Measurements from ENCODE around the gene ADAP2.

The ADAP2 gene, protein sequence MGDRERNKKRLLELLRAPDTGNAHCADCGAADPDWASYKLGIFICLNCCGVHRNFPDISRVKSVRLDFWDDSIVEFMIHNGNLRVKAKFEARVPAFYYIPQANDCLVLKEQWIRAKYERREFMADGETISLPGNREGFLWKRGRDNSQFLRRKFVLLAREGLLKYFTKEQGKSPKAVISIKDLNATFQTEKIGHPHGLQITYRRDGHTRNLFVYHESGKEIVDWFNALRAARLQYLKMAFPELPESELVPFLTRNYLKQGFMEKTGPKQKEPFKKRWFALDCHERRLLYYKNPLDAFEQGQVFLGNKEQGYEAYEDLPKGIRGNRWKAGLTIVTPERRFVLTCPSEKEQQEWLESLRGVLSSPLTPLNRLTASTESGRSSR

DNA sequence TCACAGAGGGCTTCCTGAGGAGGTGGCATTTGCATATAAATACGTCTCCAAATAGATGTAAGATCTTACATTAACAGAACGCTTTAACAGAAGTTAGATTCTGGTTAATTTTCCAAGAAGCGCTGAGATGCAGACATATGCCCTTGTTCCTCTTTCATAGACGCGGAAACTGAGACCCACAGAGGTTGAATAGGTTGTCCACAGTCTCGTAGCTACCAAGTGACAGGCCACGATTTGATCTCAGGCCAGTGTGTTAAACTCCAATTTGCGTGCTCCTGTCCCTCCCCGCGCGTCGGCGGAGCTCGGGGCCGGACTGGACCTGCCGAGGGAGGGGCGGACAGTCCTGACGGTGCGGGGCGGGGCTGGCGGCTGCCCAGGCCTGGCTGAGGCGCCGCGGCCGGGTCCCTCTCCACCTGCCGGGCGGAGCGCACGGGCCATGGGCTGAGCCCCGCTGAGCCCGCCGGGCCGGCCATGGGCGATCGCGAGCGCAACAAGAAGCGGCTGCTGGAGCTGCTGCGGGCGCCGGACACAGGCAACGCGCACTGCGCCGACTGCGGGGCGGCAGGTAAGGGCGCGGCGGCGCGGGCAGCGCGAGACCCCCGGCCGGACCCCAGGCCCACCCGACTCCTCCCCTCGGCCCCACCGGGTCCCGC, at the start of gene ADAP2:
Gene ADAP2 (plus strand): TSS at position 402 of the 653 bp plus-strand sequence. CDS start 70 bp downstream, at position 472.
- DNase-seq (ENCODE audit: low read depth): no peak
- peak within 1 kb of the TSS; percentile 30 for H3K4me3 ChIP-seq (replicated peaks; ENCODE audit: low read depth, low read length)
- TF ChIP-seq, protein P1, sequence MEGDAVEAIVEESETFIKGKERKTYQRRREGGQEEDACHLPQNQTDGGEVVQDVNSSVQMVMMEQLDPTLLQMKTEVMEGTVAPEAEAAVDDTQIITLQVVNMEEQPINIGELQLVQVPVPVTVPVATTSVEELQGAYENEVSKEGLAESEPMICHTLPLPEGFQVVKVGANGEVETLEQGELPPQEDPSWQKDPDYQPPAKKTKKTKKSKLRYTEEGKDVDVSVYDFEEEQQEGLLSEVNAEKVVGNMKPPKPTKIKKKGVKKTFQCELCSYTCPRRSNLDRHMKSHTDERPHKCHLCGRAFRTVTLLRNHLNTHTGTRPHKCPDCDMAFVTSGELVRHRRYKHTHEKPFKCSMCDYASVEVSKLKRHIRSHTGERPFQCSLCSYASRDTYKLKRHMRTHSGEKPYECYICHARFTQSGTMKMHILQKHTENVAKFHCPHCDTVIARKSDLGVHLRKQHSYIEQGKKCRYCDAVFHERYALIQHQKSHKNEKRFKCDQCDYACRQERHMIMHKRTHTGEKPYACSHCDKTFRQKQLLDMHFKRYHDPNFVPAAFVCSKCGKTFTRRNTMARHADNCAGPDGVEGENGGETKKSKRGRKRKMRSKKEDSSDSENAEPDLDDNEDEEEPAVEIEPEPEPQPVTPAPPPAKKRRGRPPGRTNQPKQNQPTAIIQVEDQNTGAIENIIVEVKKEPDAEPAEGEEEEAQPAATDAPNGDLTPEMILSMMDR (IDR thresholded peaks at IDR 0.05; ENCODE audit: low read length, missing control alignments): no peak

DNA sequence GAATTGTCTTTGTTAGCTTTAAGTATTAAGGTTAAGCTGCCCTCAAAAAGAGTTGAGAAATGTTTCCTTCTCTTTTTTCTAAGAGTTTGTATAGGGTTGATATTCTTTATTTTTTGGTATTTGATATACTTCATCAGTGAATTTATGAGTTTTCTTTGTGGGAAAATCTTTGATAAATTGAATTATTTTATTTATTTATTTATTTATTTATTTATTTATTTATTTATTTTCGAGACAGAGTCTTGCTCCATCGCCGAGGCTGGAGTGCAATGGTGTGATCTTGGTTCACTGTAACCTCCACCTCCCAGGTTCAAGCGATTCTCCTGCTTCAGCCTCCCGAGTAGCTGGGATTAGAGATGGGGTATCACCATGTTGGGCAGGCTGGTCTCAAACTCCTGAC, 35.6 kb upstream of the ADAP2 start:
- TF ChIP-seq, protein P1 (IDR thresholded peaks at IDR 0.05; ENCODE audit: low read length, missing control alignments): no peak
- DNase-seq (ENCODE audit: low read depth): no peak
- H3K4me3 ChIP-seq (replicated peaks; ENCODE audit: low read depth, low read length): no peak overlapping the region

DNA sequence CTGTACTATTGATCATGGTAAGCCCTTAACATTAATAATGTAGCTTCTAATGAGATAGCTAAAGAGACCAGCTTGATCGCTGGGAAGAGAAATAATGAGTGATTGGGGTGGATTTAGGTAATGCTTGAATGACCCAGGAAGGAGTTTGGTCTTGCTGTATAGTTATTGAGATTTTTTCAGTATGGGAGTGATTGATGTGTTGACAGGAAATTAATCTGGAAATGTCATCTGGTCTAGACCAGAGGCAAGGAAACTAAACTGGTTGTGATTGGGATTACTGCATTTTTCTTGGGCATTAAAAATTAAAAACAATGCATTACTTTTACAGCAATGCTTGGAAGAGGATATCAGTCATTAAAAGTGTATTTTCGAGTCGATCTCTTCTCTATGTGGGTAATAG, 27.5 kb upstream of the ADAP2 start:
- no peak for DNase-seq (ENCODE audit: low read depth)
- TF ChIP-seq, protein P1 (IDR thresholded peaks at IDR 0.05; ENCODE audit: low read length, missing control alignments): no peak
- no peak overlapping the region for H3K4me3 ChIP-seq (replicated peaks; ENCODE audit: low read depth, low read length)

DNA sequence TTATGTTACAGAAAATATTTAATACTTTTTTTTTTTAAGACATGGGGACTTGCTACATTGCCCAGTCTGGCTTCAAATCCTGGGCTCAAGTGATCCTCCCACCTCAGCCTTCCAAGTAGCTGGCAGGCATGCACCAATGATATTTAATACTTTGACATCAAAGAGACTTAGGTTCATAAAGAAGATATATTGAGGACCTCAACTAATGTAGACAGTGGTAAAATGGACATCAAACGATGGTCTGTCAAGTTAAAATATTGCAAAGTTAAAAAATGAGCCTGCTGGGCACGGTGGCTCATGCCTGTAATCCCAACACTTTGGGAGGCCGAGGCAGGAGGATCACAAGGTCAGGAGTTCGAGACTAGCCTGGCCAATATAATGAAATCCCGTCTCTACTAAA, 24.4 kb upstream of the ADAP2 start:
- DNase-seq (ENCODE audit: low read depth): no peak
- TF ChIP-seq, protein P1 (IDR thresholded peaks at IDR 0.05; ENCODE audit: low read length, missing control alignments): no peak
- no peak overlapping the region for H3K4me3 ChIP-seq (replicated peaks; ENCODE audit: low read depth, low read length)

DNA sequence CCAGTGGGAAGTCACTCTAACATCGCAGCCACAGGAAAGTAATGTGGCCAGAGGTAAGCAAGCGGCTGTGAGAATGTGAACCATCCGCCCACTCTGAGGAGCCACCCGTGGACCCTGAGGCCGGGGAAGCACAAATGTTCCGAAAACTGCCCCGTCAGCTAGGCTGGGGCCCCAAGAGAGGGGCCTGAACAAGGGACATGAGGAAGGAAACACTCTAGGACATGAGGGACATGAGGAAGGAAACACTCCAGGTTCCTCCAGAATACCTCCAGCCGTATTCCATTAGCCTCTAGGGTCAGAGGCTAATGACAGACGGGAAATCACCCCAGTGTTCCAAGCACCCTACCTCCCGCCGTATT, 16.0 kb upstream of the ADAP2 start:
- TF ChIP-seq, protein P1 (IDR thresholded peaks at IDR 0.05; ENCODE audit: low read length, missing control alignments): no peak
- peak; percentile 7 for DNase-seq (ENCODE audit: low read depth)

DNA sequence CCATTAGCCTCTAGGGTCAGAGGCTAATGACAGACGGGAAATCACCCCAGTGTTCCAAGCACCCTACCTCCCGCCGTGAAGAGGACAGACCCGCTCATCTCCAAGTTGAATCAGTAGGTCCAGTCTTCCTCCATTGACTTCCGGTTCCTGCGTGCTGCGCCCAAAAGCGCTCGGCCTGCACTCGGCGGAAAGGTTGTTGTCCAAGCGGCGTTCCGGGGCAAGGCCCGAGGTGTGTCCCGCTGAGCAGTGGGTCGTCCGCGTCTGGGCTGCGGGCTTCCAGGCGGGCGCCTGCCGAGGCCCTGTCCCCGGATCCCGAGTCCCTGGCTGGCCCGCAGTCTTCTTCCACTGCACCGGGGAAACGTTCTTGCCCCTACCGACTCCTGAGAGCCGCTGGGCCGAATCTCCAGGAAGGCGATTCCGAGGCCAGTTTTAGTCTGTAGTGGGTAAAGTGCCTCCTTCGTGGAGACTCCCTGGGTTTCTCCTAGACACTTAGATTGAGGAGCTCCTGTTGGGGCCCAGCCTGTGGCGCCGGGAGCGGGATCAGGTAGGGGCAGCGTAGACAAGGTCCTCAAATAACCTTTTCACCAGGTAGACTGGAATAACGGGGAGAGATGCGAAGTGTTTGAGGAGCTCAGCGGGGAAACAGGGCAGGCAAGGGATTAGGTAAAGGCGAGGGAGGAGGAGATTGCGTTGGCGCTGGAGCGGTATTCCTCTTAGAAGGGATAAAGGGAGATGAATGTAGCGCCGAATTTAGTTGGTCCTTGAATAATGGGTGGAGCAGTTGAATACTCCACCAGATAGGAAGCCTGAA, 15.4 kb upstream of the ADAP2 start, which contains the start of gene TEFM:
Gene TEFM (minus strand): TSS at position 138 of the 811 bp plus-strand sequence. CDS start 40 bp downstream, at position 98.
- peak; percentile 94 for DNase-seq (ENCODE audit: low read depth)
- peak within 1 kb of the TSS; percentile 98 for H3K4me3 ChIP-seq (replicated peaks; ENCODE audit: low read depth, low read length)

More for the DNA sequence above, 16.0 kb upstream of the ADAP2 start:
- peak overlapping the region; percentile 98 for H3K4me3 ChIP-seq (replicated peaks; ENCODE audit: low read depth, low read length)

More for the DNA sequence above, 15.4 kb upstream of the ADAP2 start, which contains the start of gene TEFM:
- TF ChIP-seq, protein P1 (IDR thresholded peaks at IDR 0.05; ENCODE audit: low read length, missing control alignments): no peak
